ENCODE results near the gene PDXP. TPM values are rescaled to one million over a fixed set of nuclear protein-coding genes. Genes with fewer than 3 reads are reported as not detected.

Gene PDXP
- total and polyA plus RNA-seq, 2 of the 13 experiments (the other 11 are each of a cell fraction or from before 2014, with no cell fraction given), result 58.2 to 70.6 TPM

GRCh38 chr22:37674951-37675929 is 16.7 kb downstream of the PDXP start, which contains the start of gene LGALS1 (continued):
- TF ChIP-seq ZNF318 (CRISPR knock-in tag; IDR thresholded peaks at IDR 0.05) (no peak), KDM6A (CRISPR knock-in tag; IDR thresholded peaks at IDR 0.05; ENCODE audit: low read depth) (no peak), MIER3 (CRISPR knock-in tag; IDR thresholded peaks at IDR 0.05; ENCODE audit: borderline replicate concordance) (peak; percentile 14; the same call in 1 of the 2 replicates), THAP9 (CRISPR knock-in tag; IDR thresholded peaks at IDR 0.05; ENCODE audit: borderline replicate concordance) (no peak), KMT2B (CRISPR knock-in tag; IDR thresholded peaks at IDR 0.05) (peak; percentile 37; the same call in 1 of the 2 replicates), AGO1 (IDR thresholded peaks at IDR 0.05; ENCODE audit: low read depth, low read length, poor library complexity, severe bottlenecking) (no peak), MTF1 (CRISPR knock-in tag; IDR thresholded peaks at IDR 0.05) (no peak), MBD4 (IDR thresholded peaks at IDR 0.05; ENCODE audit: borderline replicate concordance, low read length) (no peak), ZNF768 (CRISPR knock-in tag; IDR thresholded peaks at IDR 0.05) (peak; percentile 65), POLR2AphosphoS5 (IDR thresholded peaks at IDR 0.05; ENCODE audit: low read depth, low read length) (peak; percentile 75), MLLT10 (CRISPR knock-in tag; IDR thresholded peaks at IDR 0.05) (no peak), CHD4 (IDR thresholded peaks at IDR 0.05; ENCODE audit: borderline replicate concordance, low read length) (peak; percentile 81; the same call in 1 of the 2 replicates), ZNF281 (CRISPR knock-in tag; IDR thresholded peaks at IDR 0.05; ENCODE audit: borderline replicate concordance) (no peak), ZNF780A (CRISPR knock-in tag; IDR thresholded peaks at IDR 0.05) (no peak)

Data from HepG2 (cell line).